Esophagus squamous epithelium (tissue), 4 donors: Measurements from ENCODE around the gene MAPRE2.

Experiments
- POLR2A ChIP-seq, 4 donors: fragments of 450-650 bp; IDR thresholded peaks; one replicate each; pipeline ENCODE4 v1.6.1; 2017; ENCODE audit warnings: antibody characterized with exemption in 4 of 4, mild to moderate bottlenecking in 4 of 4, moderate library complexity in 3 of 4
- TF ChIP-seq, protein P1 (sequence below), 6 experiments: fragments of 450-650 bp in 4 of 6; fragments of 200-600 bp in 2 of 6; sonication (generic) in 2 of 6; IDR thresholded peaks; one replicate each; pipeline ENCODE4 v1.5.1; 2016 to 2019; ENCODE audit warnings: antibody characterized with exemption in 6 of 6, mild to moderate bottlenecking in 4 of 6, moderate library complexity in 4 of 6

DNA sequence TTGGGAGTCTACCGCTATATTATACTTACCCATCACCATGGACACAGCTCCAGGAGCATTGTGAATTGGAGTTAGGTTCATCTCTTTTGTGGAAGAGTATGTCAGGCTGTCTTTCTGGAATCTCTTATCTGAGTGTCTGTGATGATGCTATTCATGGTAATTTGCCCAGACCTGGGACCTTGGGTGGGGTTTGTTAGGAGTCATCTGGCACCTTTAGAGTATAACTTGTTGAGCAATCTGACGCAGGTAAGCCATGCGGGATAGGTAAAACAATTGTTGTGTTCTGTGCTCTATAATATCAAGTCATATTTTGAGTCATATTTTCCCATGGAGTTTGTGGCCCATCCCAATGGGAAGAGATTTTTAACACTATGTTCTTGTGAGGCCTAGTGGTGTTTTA lies 49.7 kb upstream of the MAPRE2 start:
- TF ChIP-seq, protein P1, sequence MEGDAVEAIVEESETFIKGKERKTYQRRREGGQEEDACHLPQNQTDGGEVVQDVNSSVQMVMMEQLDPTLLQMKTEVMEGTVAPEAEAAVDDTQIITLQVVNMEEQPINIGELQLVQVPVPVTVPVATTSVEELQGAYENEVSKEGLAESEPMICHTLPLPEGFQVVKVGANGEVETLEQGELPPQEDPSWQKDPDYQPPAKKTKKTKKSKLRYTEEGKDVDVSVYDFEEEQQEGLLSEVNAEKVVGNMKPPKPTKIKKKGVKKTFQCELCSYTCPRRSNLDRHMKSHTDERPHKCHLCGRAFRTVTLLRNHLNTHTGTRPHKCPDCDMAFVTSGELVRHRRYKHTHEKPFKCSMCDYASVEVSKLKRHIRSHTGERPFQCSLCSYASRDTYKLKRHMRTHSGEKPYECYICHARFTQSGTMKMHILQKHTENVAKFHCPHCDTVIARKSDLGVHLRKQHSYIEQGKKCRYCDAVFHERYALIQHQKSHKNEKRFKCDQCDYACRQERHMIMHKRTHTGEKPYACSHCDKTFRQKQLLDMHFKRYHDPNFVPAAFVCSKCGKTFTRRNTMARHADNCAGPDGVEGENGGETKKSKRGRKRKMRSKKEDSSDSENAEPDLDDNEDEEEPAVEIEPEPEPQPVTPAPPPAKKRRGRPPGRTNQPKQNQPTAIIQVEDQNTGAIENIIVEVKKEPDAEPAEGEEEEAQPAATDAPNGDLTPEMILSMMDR (IDR thresholded peaks at IDR 0.05): no peak
- TF ChIP-seq POLR2A (IDR thresholded peaks at IDR 0.05): no peak
